ENCODE measurements around the gene MUC6.

DNA sequence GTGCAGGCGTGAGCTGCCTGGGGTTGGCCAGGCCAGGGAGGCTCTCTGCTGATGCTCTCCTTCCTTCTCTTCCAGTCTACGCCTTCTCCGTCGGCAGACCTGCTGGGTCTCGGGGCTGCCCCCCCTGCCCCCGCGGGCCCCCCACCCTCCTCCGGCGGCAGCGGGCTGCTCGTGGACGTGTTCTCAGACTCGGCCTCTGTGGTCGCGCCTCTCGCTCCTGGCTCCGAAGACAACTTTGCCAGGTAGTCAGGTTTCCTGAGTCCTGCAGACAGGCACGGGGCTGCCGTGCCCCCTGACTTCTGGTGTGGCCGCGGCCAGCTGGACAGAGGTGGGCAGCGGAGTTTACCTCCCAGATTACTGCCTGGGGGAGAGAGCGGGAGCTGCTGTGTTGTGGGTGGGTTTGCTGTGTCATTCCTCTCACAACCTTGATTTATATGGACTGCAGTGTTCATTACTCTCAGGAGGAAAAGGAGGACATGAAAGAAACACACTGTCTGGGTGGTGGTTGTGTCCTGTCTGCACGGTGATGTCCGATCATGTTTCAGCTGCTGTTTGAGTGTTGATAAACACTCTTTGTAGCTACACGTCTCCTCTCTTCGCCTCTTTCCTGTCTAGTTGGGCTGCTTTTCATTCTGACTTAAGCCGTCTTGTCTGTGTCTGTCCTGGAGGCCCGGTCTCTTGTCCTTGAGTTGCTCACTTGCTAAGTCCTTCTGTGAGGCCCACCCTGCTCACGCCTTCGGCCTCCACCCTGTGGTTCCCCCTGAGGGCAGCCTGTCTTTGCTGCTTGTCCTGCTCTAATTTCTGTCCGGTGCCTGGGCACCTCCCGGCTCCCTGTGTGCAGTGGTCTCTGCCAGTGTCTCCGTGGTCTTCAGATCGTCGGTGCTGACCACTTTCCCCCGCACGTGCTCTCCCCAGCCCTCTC is 35.9 kb downstream of the MUC6 start:
- TF ChIP-seq, protein P1, sequence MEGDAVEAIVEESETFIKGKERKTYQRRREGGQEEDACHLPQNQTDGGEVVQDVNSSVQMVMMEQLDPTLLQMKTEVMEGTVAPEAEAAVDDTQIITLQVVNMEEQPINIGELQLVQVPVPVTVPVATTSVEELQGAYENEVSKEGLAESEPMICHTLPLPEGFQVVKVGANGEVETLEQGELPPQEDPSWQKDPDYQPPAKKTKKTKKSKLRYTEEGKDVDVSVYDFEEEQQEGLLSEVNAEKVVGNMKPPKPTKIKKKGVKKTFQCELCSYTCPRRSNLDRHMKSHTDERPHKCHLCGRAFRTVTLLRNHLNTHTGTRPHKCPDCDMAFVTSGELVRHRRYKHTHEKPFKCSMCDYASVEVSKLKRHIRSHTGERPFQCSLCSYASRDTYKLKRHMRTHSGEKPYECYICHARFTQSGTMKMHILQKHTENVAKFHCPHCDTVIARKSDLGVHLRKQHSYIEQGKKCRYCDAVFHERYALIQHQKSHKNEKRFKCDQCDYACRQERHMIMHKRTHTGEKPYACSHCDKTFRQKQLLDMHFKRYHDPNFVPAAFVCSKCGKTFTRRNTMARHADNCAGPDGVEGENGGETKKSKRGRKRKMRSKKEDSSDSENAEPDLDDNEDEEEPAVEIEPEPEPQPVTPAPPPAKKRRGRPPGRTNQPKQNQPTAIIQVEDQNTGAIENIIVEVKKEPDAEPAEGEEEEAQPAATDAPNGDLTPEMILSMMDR (tag by site-specific recombination; IDR thresholded peaks at IDR 0.05): no peak
- TF ChIP-seq ZNF174 (tag by site-specific recombination; IDR thresholded peaks at IDR 0.05) (no peak), ZNF274 (IDR thresholded peaks at IDR 0.05; ENCODE audit: low read length) (no peak), ZNF274 (tag by site-specific recombination; IDR thresholded peaks at IDR 0.05; ENCODE audit: borderline replicate concordance) (no peak), ZNF10 (tag by site-specific recombination; IDR thresholded peaks at IDR 0.05) (no peak)
